GM18858 (cell line): Measurements from ENCODE around the gene TACR1.
A peak's percentile ranks its signal among the peaks of the same experiment; 100 is the strongest.

Experiments
- ATAC-seq: cut with Tn5 transposase; IDR thresholded peaks from one replicate; pipeline ENCODE4 v1.9.1; 2021; ENCODE audit not compliant: unreplicated experiment

TACR1 gene

DNA sequence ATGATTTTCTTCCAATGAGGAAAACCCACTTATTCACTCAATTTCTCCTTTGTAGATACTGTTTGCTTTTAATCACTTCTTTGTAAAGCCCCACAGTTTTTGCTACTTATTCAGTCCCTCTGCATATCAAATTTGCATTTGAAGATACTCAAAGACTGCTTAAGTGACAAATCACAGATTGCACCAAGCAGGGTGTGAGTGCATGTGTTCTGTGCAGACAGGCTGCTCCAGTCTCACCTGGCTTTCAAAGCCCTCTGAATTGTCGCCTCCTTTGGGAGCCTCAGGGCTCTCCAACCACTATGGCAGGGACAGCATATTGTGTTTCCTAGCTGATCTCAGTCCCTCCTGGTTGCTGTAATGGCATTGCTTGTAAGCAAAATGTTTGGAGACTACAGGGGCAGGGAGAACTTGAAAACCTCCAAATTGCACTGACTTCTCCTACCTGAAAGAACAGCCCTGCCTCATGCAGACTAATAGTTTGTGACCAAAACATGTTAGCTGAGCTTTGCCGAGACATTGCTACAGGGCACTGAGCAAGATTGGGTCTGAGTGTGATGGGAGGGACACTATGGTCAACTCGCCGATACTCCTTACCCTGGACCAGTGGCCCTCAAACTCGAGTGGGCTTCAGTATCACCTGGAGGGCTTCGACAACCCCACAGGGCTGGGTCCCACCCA is 144.0 kb downstream of the TACR1 start:
- no peak for ATAC-seq

DNA sequence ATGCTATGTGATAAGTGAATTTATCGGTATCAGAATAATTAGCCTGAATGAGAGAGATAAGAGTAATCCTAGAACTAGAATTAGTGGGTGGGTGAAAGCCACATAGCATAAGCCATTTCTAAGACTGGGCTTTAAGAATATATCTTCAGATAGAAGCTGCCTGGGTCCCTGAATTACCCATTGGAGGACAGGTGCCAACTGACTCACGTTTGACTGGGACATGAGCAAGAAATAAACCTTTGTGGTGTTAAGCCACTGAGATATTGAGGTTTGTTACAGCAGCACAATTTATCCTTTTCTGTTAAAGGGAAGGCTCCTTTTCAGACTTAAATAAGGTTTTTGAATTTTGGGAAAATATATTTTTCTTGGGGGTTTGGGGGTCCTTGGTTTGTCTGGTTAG is 145.0 kb downstream of the TACR1 start:
- no peak for ATAC-seq

DNA sequence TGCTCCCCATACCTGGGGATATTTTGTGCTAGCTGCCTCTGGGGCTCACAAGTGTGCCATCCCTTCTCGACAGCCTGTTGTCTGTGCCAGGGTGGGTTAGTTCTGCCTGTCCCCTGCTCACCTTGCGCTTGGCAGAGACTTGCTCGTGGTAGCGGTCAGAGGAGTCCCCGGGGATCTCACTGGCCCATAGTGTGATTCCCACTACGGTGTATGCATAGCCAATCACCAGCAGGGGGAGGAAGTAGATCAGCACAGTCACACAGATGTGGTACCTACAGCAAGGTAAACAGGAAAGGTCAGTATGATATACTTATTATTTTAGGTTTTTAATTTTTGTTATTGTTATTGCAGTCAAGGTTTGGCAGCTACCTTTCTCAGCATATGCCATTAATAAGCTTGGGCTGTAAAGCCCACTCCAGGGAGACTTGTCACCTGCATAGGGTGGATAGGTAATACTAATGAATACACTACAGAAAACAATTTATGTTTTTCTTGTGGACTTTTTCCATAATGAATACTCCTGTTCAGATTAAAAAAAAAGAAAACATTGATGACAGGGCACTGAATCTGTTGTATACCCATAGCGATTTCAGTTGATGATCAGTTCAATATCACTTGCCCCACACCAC is 145.7 kb downstream of the TACR1 start:
- peak; percentile 65 for ATAC-seq

DNA sequence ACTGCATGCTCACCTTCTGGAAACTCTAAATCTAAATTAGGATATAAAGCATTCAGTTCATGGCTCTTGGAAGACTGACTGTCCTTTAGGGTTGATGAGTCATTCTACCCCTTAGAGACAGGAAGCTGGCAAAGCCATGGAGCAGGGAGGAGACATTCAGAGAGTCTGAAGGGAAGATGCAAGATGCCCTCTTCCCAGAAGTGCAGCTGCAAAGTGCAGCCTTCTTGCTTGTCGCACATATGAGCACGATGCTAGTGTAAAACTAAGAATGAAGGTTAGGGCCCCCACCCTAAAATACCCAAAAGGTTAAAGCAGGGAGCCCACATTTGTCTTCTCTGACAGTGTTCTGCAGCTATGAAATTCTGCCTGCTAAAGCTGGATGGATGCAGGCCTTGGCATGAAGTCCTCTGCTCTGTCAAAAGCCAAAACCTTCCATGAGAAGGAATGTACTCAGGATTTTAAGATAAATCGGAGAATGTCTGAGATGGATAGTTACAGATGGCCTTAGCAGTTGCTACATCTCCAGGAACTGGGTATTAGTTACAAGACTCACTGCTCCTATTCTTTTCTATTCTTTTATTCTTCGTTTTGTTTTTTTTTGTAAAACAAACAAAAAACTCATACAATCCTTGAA is 151.2 kb downstream of the TACR1 start:
- no peak for ATAC-seq

DNA sequence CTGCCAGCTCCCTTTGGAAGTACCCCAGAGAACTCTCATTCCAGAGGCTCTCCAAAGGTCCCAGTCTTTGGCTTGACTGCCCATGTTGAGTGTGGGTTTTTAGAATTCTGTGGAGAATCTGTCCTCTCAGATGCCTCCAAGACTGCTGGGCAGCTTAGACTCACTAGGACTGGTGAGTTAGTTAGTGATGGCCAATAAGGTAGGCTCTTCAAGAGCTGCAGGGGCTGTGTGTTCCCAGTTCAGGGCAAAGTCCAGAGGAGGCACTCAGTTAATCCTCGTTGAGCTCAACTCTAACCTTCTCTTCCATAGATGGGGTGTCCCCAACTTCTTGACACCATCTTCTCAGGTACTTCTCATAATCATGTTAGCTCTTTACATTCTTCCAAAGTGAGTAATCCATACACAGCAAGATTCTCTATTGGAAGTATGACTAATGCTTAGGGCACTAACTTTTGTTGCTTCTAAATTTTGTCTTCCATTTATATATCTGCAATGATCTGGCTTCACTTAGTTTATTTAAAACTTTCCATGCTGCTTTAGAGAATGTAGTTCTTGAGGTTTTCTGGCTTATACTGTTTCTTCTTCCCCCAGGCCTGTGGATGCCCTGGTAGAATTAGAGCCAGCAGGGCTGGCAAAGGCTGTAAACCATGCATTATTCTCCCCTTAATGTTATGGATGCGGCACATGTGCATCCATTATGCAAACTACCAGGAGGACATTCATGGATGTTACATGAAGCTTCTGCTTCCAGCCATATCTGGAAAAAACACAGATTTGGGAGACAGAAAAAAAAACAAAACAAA is 151.9 kb downstream of the TACR1 start:
- ATAC-seq, result no peak

GRCh38 chr2:75045526-75046050 is 153.7 kb downstream of the TACR1 start:
- no peak for ATAC-seq

DNA sequence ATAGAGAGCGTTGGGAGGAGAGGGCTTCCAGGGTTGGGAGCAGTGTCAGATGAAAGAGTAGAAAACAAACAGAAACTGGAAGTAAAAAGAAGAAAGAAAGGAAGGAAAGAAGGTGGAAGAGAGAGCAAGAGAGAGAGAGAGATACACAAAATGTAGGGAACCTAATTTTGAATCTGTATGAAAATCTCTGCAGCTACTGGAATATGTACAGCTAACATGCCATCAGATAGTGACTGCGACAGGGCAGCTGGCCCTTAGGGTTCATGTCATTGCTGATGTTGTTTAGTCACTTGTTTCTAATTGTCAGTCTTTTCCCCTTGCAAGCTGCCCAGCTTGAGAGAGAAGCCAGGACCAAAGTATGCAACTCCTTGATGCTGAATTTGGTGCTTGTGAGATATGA is 155.0 kb downstream of the TACR1 start:
- no peak for ATAC-seq

- no peak for ATAC-seq
These were observed 156.5 kb downstream of the TACR1 start for GRCh38 chr2:75042823-75043222.

DNA sequence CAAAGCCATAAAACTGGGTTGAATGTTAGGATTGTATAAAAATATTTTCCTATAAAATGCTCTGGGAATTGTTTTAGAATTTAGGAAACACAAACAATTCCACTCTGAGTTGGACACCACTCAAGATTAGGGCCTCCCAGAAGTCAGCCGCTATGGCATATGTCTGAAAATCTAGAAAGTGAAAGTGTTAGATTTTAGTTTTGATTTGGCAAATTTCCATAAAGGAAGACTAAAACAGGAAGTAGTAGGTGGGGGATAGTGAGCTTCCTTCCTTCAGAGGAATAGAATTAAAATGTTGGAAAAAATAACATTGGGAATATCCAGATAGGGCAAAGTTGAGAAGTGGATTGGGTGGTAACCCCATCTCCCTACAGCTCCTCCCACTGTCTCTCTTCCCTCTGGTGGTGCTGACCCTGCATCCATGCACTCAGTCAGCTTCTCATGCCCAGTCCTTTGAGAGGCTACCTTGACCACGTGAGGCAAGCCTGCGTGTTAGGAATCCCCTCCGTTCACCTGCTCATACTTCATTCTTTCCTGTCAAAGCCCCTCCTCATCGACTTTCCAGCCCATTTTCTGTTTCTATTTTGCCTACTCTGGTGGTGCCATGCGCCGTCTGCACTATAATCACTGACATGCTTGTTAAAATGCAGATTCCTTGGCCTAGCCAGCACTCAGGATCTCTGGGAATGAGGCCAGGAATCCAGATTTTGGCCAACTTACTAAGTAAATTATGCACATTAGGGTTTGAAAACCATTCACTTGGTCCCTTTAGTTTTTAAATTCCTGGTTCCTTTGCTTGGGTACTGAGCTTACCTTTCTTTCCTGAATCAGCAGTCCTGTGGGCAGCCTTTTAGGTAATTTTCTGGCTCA is 157.4 kb downstream of the TACR1 start:
- ATAC-seq, result no peak

DNA sequence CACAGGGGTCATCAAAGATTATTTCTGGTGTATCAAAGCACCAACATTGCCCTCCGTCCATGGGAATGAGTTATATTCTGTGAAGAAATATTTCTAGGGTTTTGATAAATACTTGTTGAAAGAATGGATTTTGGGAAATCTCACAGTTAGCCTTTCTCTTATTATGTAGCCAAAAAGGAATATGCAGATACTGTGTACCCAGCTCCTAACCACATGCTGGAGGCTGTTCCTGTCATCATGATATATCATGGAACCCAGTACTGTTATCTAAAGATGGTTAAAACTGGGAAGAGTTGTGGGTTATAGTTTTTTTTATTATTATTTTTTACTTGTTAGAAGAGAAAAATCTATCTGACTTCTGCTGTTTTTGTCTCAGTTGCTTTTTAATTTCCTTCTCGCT is 158.1 kb downstream of the TACR1 start:
- no peak for ATAC-seq

- no peak for ATAC-seq
These were observed 163.6 kb downstream of the TACR1 start for GRCh38 chr2:75035444-75036353.

GRCh38 chr2:75033516-75033915 is 165.8 kb downstream of the TACR1 start:
- ATAC-seq, result no peak

GRCh38 chr2:75031906-75032803 is 167.2 kb downstream of the TACR1 start:
- ATAC-seq, result no peak

- no peak for ATAC-seq
These were observed 168.1 kb downstream of the TACR1 start for GRCh38 chr2:75031171-75031570.

DNA sequence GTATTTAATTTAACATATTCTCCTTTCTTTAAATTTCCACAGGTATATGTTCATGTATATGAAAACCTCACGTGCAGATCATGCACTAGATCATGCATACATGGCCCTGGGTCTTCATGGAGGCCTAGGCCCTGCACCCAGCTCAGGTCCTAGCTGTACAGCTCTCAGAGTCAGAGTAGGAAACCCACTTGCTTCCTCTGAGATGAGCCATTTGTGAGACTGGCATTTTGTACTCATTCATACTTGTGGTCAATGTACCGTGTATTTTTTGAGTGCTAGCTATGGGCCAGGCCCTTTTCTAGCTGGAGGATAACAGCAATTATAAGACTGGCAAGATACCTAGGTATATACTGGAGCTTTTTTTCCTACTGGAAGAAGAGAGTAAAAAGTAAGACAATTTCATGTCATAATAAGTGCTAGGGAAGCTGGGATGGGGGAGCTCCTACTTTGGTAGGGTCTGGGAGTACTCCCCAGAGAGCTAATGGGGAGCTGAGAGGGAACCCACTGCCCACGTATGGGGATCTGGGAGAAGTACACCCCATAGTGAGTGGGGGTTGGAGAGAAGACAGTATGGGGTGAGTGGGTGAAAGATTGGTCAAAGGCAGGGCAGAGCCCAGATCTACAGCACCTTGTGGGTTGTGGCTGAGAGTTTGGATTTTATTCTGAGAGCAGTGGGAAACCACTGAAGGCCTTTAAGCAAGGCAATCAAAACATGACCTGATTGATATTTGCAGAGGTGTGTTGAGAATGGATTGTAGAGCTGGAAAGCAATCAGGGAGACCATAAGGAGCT is 168.9 kb downstream of the TACR1 start:
- ATAC-seq, result no peak

- ATAC-seq, result no peak
These were observed 171.4 kb downstream of the TACR1 start for GRCh38 chr2:75027886-75028285.

- ATAC-seq, result no peak
These were observed 173.5 kb downstream of the TACR1 start for GRCh38 chr2:75025633-75026380.
